HEK293T (cell line): ENCODE data around the gene IGFBP5.

ENCODE experiments used
- CTCF ChIA-PET: fragments of 350-600 bp; formaldehyde crosslinking; extraction: SDS; loops from one replicate; lab custom pipeline; 2021; ENCODE audit warnings: antibody characterized with exemption, inconsistent platforms; lab: Yijun Ruan, JAX
- POLR2A ChIA-PET: fragments of 350-600 bp; formaldehyde crosslinking; extraction: SDS; loops from one replicate; lab custom pipeline; 2020; ENCODE audit warnings: antibody characterized with exemption, inconsistent platforms; lab: Yijun Ruan, JAX
- DNase-seq: peaks from one replicate; pipeline ENCODE4 v3.0.0; 2012; ENCODE audit warnings: mixed read lengths; ENCODE audit errors: extremely low spot score
- ARNT ChIP-seq: fragments of 450-650 bp; IDR thresholded peaks from 2 replicates; pipeline ENCODE4 v1.6.1; 2017; ENCODE audit warnings: mild to moderate bottlenecking
- BHLHE40 ChIP-seq: fragments of 450-650 bp; IDR thresholded peaks from 2 replicates; pipeline ENCODE4 v1.6.1; 2016; ENCODE audit warnings: mild to moderate bottlenecking, moderate library complexity, borderline replicate concordance
- CTBP1 ChIP-seq: fragments of 450-650 bp; IDR thresholded peaks from 2 replicates; pipeline ENCODE4 v1.6.1; 2016; ENCODE audit warnings: borderline replicate concordance
- ELF4 ChIP-seq: fragments of 450-650 bp; IDR thresholded peaks from 2 replicates; pipeline ENCODE4 v1.6.1; 2017; ENCODE audit warnings: antibody characterized with exemption
- FOXA1 ChIP-seq: fragments of 450-650 bp; IDR thresholded peaks from 2 replicates; pipeline ENCODE4 v1.6.1; 2016; ENCODE audit warnings: mild to moderate bottlenecking
- FOXK2 ChIP-seq: fragments of 450-650 bp; IDR thresholded peaks from 2 replicates; pipeline ENCODE4 v1.6.1; 2016; ENCODE audit warnings: mild to moderate bottlenecking
- FOXM1 ChIP-seq: fragments of 450-650 bp; IDR thresholded peaks from 2 replicates; pipeline ENCODE4 v1.6.1; 2017; ENCODE audit warnings: mild to moderate bottlenecking, borderline replicate concordance
- HDGF ChIP-seq: fragments of 450-650 bp; IDR thresholded peaks from 2 replicates; pipeline ENCODE4 v1.6.1; 2017; ENCODE audit warnings: antibody characterized with exemption, borderline replicate concordance
- L3MBTL2 ChIP-seq: fragments of 450-650 bp; conservative IDR thresholded peaks from 2 replicates; pipeline ENCODE4 v1.6.1; 2016; ENCODE audit warnings: mild to moderate bottlenecking
- LEF1 ChIP-seq: fragments of 450-650 bp; IDR thresholded peaks from 2 replicates; pipeline ENCODE4 v1.6.1; 2017; ENCODE audit warnings: mild to moderate bottlenecking, borderline replicate concordance
- NFRKB ChIP-seq: fragments of 450-650 bp; IDR thresholded peaks from 2 replicates; pipeline ENCODE4 v1.6.1; 2016; ENCODE audit warnings: mild to moderate bottlenecking, moderate library complexity
- SP1 ChIP-seq: fragments of 450-650 bp; IDR thresholded peaks from 2 replicates; pipeline ENCODE4 v1.6.1; 2017
- SUZ12 ChIP-seq: fragments of 450-650 bp; IDR thresholded peaks from 2 replicates; pipeline ENCODE4 v1.6.1; 2016; ENCODE audit warnings: mild to moderate bottlenecking
- TARDBP ChIP-seq: fragments of 450-650 bp; IDR thresholded peaks from 2 replicates; pipeline ENCODE4 v1.6.1; 2016
- ZNF384 ChIP-seq: fragments of 450-650 bp; IDR thresholded peaks from 2 replicates; pipeline ENCODE4 v1.6.1; 2016
- TF ChIP-seq, protein P1 (sequence below): fragments of 450-650 bp; IDR thresholded peaks from 2 replicates; pipeline ENCODE4 v1.6.1; 2016

The IGFBP5 gene

DNA sequence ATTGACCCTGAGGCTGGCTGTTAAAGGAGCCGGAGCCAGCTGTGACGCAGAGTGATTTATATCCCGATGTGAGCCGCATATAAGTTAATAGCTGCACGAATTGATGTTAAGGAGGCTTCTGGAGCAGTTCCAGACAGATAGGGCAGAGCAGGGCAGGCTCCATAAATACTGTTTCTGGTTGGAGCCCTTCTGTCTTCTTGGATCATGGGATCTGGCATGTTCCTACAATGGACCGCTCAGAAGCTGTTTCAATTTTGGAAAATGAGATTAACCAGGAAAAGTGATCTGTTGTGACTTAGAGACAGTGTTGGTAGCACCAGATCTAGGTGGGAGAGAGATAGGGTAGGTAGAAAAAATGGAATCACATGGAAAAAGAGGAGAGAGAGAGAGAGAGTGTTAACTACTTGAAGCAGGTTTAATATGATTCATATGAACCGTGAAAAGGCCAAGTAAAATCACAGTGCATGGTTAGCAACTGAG is 4.8 kb upstream of the IGFBP5 start:
- ChIA-PET POLR2A (no interaction called here), CTCF (interaction anchor here (0.5 to 1.2 kb wide), 6 partner anchors 13 to 811 kb away, joined by 3 to 4 read pairs (median 3); no protein-coding TSS in a partner anchor)
- peak; percentile 26 for DNase-seq
- TF ChIP-seq FOXM1 (no peak), TARDBP (no peak), L3MBTL2 (no peak), LEF1 (no peak), HDGF (no peak), CTBP1 (no peak), NFRKB (no peak), ZNF384 (no peak), ARNT (peak; percentile 71; the same call in 1 of the 2 replicates)
- TF ChIP-seq, protein P1, sequence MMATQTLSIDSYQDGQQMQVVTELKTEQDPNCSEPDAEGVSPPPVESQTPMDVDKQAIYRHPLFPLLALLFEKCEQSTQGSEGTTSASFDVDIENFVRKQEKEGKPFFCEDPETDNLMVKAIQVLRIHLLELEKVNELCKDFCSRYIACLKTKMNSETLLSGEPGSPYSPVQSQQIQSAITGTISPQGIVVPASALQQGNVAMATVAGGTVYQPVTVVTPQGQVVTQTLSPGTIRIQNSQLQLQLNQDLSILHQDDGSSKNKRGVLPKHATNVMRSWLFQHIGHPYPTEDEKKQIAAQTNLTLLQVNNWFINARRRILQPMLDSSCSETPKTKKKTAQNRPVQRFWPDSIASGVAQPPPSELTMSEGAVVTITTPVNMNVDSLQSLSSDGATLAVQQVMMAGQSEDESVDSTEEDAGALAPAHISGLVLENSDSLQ, result peak; percentile 94

DNA sequence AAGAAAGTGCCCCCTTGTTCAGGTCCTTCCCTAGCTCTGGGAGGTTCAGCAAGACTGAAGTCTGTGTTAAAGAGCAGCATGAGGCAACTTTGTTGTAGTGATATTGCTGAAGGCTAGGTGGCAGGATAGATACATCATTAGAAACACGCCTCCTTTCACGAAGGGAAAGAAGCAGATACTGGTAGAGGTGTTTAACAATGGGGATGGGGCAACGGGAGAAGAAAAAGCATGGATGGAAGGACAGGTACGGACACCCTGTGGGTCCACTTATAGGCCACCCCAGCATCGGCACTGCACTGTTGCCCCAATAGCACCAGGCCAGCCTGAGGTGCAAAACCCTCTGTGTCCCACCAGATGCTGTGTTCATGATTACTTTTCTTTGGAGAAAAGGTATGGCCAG is 3.5 kb upstream of the IGFBP5 start:
- TF ChIP-seq NFRKB, result no peak
- TF ChIP-seq, protein P1, result no peak
- no peak for TF ChIP-seq TARDBP
- TF ChIP-seq ELF4, result no peak
- no peak for TF ChIP-seq FOXM1
- no peak for TF ChIP-seq HDGF
- TF ChIP-seq ARNT, result no peak
- TF ChIP-seq SP1, result no peak
- no peak for TF ChIP-seq ZNF384
- TF ChIP-seq BHLHE40, result no peak
- no peak for TF ChIP-seq FOXK2
- TF ChIP-seq LEF1, result no peak
- TF ChIP-seq SUZ12, result no peak
- TF ChIP-seq FOXA1, result no peak
- TF ChIP-seq CTBP1, result no peak
- no peak for TF ChIP-seq L3MBTL2
- ChIA-PET CTCF (interaction anchor here (0.6 to 1.8 kb wide), 5 partner anchors 11 to 812 kb away, joined by 3 to 12 read pairs (median 4); no protein-coding TSS in a partner anchor), POLR2A (no interaction called here)
- DNase-seq, result peak; percentile 55

DNA sequence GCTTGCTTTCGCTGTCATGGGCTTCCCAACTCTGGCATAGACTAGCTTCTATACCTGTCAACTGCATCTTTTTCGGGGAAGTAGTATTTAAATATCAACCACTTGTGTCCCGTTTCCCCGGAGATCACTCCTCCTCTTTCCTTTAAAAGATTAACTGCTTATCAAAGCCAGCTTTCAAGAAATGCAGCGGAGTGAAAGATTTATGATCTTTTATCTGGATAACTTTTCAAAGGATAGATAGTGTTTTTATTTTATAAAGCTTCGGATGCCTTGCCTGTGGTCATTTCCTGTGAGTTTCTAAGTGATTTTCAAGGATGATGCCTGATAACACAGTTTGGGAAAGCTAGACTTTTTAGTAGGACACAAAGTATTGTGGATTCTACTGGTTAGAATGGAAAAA is 2.9 kb upstream of the IGFBP5 start:
- ChIA-PET POLR2A (interaction anchor here (0.8 kb wide), 1 partner anchor 552 kb away, joined by 3 read pairs; no protein-coding TSS in a partner anchor), CTCF (interaction anchor here (0.6 to 1.8 kb wide), 9 partner anchors 11 to 955 kb away, joined by 3 to 12 read pairs (median 4); no protein-coding TSS in a partner anchor)
- DNase-seq, result no peak
- TF ChIP-seq L3MBTL2, result no peak
- TF ChIP-seq FOXA1, result no peak
- no peak for TF ChIP-seq SP1
- TF ChIP-seq NFRKB, result no peak
- no peak for TF ChIP-seq ARNT
- TF ChIP-seq TARDBP, result no peak
- no peak for TF ChIP-seq HDGF
- TF ChIP-seq BHLHE40, result no peak
- TF ChIP-seq FOXK2, result no peak
- no peak for TF ChIP-seq ZNF384
- TF ChIP-seq SUZ12, result no peak
- TF ChIP-seq ELF4, result no peak
- no peak for TF ChIP-seq CTBP1
- TF ChIP-seq, protein P1, result no peak
- no peak for TF ChIP-seq FOXM1
- no peak for TF ChIP-seq LEF1

DNA sequence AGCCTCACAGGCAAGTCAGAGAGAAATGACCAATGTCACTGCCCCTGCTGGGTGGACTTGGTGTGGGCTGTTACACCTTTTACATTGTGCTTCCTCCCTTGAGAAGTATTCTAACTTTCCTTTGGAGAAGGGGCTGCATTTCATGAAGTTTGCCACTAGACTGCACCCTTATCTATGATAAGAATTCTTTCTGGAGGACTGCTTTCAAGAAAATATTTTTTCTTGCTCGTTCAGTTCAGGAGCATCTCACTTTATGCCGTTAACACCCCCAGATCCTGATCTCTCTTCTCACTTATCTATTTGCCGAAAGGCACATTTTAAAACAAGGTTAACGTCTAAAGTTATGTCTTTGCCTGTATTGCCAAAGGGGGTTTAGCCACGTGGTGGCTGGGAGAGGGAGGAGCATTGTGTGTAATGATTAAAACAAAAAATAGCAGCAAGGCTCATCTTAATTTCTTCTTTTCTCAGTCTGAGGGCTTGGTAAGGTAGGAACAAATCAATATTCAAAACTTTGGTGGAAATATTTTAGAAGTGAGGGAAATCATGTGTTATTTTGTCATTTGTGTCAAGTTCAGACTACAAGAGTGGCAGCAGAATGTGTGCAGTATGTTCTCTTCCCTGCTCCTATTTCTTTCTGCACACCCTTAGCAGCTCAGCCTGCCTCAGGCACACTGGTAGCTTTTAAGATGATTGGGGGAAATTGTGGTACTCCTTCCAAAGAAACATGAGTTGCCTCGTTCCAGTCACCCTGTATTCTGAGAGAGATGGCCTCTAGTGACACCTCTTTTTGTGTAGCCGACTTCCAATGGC is 1.6 kb upstream of the IGFBP5 start:
- ChIA-PET CTCF (interaction anchor here (0.6 to 3.5 kb wide), 5 partner anchors 11 to 814 kb away, joined by 3 to 16 read pairs (median 5); no protein-coding TSS in a partner anchor), POLR2A (no interaction called here)
- no peak for DNase-seq
- TF ChIP-seq L3MBTL2 (peak; percentile 57; the same call in 1 of the 2 replicates), ELF4 (no peak)

DNA sequence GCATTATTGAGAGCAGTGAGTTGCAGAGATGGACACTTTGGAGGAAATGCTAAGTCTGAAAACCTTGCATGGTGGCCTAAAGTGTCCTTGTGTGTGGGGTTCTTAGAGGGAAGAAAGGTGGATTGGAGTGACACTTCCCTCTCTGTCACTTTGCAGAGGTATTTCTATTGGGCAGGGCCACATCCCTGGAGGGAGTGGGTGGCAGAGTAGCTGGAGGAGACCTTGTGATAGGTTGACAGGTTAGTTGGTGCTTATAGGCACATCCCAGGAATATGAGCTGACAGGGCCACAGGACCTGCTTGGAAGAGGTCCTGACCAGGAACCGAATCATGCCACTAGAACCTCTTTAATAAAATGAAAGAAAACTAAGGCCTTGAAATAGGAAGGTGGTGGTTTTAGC is 972 bp upstream of the IGFBP5 start:
- ChIA-PET CTCF (interaction anchor here (1.0 to 3.5 kb wide), 4 partner anchors 10 to 446 kb away, joined by 3 to 16 read pairs (median 4); no protein-coding TSS in a partner anchor), POLR2A (no interaction called here)
- TF ChIP-seq SP1, result no peak
- no peak for TF ChIP-seq BHLHE40
- TF ChIP-seq FOXK2, result no peak
- no peak for TF ChIP-seq CTBP1
- TF ChIP-seq, protein P1, result no peak
- TF ChIP-seq SUZ12, result no peak
- TF ChIP-seq NFRKB, result no peak
- no peak for TF ChIP-seq FOXM1
- TF ChIP-seq L3MBTL2, result no peak
- no peak for TF ChIP-seq LEF1
- no peak for TF ChIP-seq ZNF384
- no peak for TF ChIP-seq TARDBP
- no peak for TF ChIP-seq ARNT
- DNase-seq, result no peak
